Measurements from ENCODE around the gene CADM2. TPM values are rescaled to one million over a fixed set of nuclear protein-coding genes. Genes with fewer than 3 reads are reported as not detected.

The CADM2 gene
- total RNA-seq, 4 donors from 2014 or later: 0.13 to 2.1 (median 0.58) TPM

- no peak overlapping the region for H3K4me3 ChIP-seq (ENCODE audit: low read depth, poor library complexity, severe bottlenecking)
- WGBS, 2 donors: 9 to 32% methylated on average over 1 of the region's 1 CpG
- intact Hi-C loops (cut with DNase I; ENCODE audit: low total_unique reads): no loop called here
- TF ChIP-seq CTCF (IDR thresholded peaks at IDR 0.05): no peak
- no peak for TF ChIP-seq POLR2A (IDR thresholded peaks at IDR 0.05)
- no peak for DNase-seq (ENCODE audit: low spot score in 2 of 2)
Measured at GRCh38 chr3:86047161-86047560, 1088.4 kb downstream of the CADM2 start.

GRCh38 chr3:86051058-86051457, 1092.3 kb downstream of the CADM2 start:
- WGBS, 2 donors: 72 to 75% methylated on average over 1 of the region's 1 CpG
- H3K4me3 ChIP-seq (ENCODE audit: low read depth, poor library complexity, severe bottlenecking): no peak overlapping the region
- no peak for DNase-seq (ENCODE audit: low spot score in 2 of 2)
- TF ChIP-seq POLR2A (IDR thresholded peaks at IDR 0.05) (no peak), CTCF (IDR thresholded peaks at IDR 0.05) (no peak)
- intact Hi-C loops (cut with DNase I; ENCODE audit: low total_unique reads): no loop called here

- intact Hi-C loops (cut with DNase I; ENCODE audit: low total_unique reads): no loop called here
- no peak for DNase-seq (ENCODE audit: low spot score in 2 of 2)
- WGBS, 2 donors: 80 to 83% methylated on average over 4 of the region's 4 CpGs
- no peak overlapping the region for H3K4me3 ChIP-seq (ENCODE audit: low read depth, poor library complexity, severe bottlenecking)
- no peak for TF ChIP-seq CTCF (IDR thresholded peaks at IDR 0.05)
- no peak for TF ChIP-seq POLR2A (IDR thresholded peaks at IDR 0.05)
Measured at GRCh38 chr3:86056032-86056431, 1097.2 kb downstream of the CADM2 start.

GRCh38 chr3:86056962-86057361, 1098.2 kb downstream of the CADM2 start:
- no peak for DNase-seq (ENCODE audit: low spot score in 2 of 2)

GRCh38 chr3:86073799-86074198, 1115.0 kb downstream of the CADM2 start:
- no peak for DNase-seq (ENCODE audit: low spot score in 2 of 2)
- H3K4me3 ChIP-seq (ENCODE audit: low read depth, poor library complexity, severe bottlenecking): no peak overlapping the region
- intact Hi-C loops (cut with DNase I; ENCODE audit: low total_unique reads): no loop called here
- TF ChIP-seq CTCF (IDR thresholded peaks at IDR 0.05) (no peak), POLR2A (IDR thresholded peaks at IDR 0.05) (no peak)
- WGBS, 2 donors: 82 to 89% methylated on average over 2 of the region's 2 CpGs

More at GRCh38 chr3:86056962-86057361, 1098.2 kb downstream of the CADM2 start:
- intact Hi-C loops (cut with DNase I; ENCODE audit: low total_unique reads): no loop called here
- no peak for TF ChIP-seq CTCF (IDR thresholded peaks at IDR 0.05)
- TF ChIP-seq POLR2A (IDR thresholded peaks at IDR 0.05): no peak
- 80 to 81% methylated on average over 5 of the region's 5 CpGs for WGBS, 2 donors
- H3K4me3 ChIP-seq (ENCODE audit: low read depth, poor library complexity, severe bottlenecking): no peak overlapping the region

- intact Hi-C loops (cut with DNase I; ENCODE audit: low total_unique reads): no loop called here
- no peak for TF ChIP-seq POLR2A (IDR thresholded peaks at IDR 0.05)
- no peak for TF ChIP-seq CTCF (IDR thresholded peaks at IDR 0.05)
- no peak overlapping the region for H3K4me3 ChIP-seq (ENCODE audit: low read depth, poor library complexity, severe bottlenecking)
- DNase-seq (ENCODE audit: low spot score in 2 of 2): no peak
- WGBS, 2 donors: 64 to 66% methylated on average over 6 of the region's 6 CpGs
Measured at GRCh38 chr3:86087160-86087871, 1128.5 kb downstream of the CADM2 start.
